Suprapubic skin (tissue), 4 donors: ENCODE measurements around the gene CRACDL. TPM values are rescaled to one million over a fixed set of nuclear protein-coding genes. Genes with fewer than 3 reads are reported as not detected.

Experiments
- DNase-seq, 2 donors: peaks; one replicate each; pipeline ENCODE4 v3.0.0-alpha.2; 2019; ENCODE audit warnings: low spot score in 2 of 2
- H3K27ac ChIP-seq: fragments of 200-600 bp; sonication (generic); one replicate; pipeline ENCODE4 v1.5.1; 2019
- H3K27me3 ChIP-seq: fragments of 200-600 bp; sonication (generic); one replicate; pipeline ENCODE4 v1.5.1; 2019
- H3K36me3 ChIP-seq: fragments of 200-600 bp; sonication (generic); one replicate; pipeline ENCODE4 v1.5.1; 2019
- H3K4me1 ChIP-seq: fragments of 200-600 bp; sonication (generic); one replicate; pipeline ENCODE4 v1.5.1; 2019
- H3K4me3 ChIP-seq: fragments of 200-600 bp; sonication (generic); one replicate; pipeline ENCODE4 v1.5.1; 2019; ENCODE audit warnings: mild to moderate bottlenecking
- H3K9me3 ChIP-seq: fragments of 200-600 bp; sonication (generic); one replicate; pipeline ENCODE4 v1.5.1; 2019
- CTCF ChIP-seq, 2 donors: fragments of 200-600 bp in 1 of 2; fragments of 450-650 bp in 1 of 2; sonication (generic) in 1 of 2; IDR thresholded peaks; one replicate each; pipeline ENCODE4 v1.5.1; 2016 to 2019; ENCODE audit warnings: antibody characterized with exemption in 2 of 2, mild to moderate bottlenecking in 1 of 2, moderate library complexity in 1 of 2
- EP300 ChIP-seq: sonication (generic); formaldehyde crosslinking; IDR thresholded peaks from one replicate; pipeline ENCODE4 v1.6.1; 2017; ENCODE audit warnings: antibody characterized with exemption
- POLR2A ChIP-seq, 2 donors: fragments of 450-650 bp; IDR thresholded peaks; one replicate each; pipeline ENCODE4 v1.6.1; 2017; ENCODE audit warnings: antibody characterized with exemption in 2 of 2, mild to moderate bottlenecking in 2 of 2, moderate library complexity in 2 of 2
- POLR2AphosphoS5 ChIP-seq, 3 donors: sonication (generic); formaldehyde crosslinking; IDR thresholded peaks; one replicate each; pipeline ENCODE4 v1.6.1; 2017; ENCODE audit warnings: antibody characterized with exemption in 3 of 3
- WGBS: methylation state at CpG from one replicate; pipeline ENCODE4 v1.1.5; 2018; 5-methylcytosine and 5-hydroxymethylcytosine counted together
- total RNA-seq, 4 donors: library from RNA; depleted of rRNA; stranded (reverse); fragments of >200 nt; gene quantifications; one replicate each; pipeline ENCODE4 v1.1.0, GENCODE V29; 2016

CRACDL gene
- total RNA-seq, 4 donors from 2014 or later = 5.2 to 13.0 (median 11.3) TPM

- H3K27ac ChIP-seq = no peak overlapping the region
- TF ChIP-seq EP300 = no peak
- no peak for TF ChIP-seq POLR2AphosphoS5 (IDR thresholded peaks at IDR 0.05)
- TF ChIP-seq POLR2A (IDR thresholded peaks at IDR 0.05) = no peak
- no peak for TF ChIP-seq CTCF (IDR thresholded peaks at IDR 0.05)
- no peaks in the 10 kb centered on the region for H3K36me3 ChIP-seq
- 90% methylated on average over 6 of the region's 6 CpGs for WGBS
- H3K4me1 ChIP-seq = peaks cover 17% of the 10 kb centered on the region
- DNase-seq = peak in 1 of 2 donors; percentile 23
- no peak overlapping the region for H3K4me3 ChIP-seq
- no peaks in the 10 kb centered on the region for H3K27me3 ChIP-seq
- H3K9me3 ChIP-seq = peaks cover 8% of the 10 kb centered on the region
Measured at GRCh38 chr2:98778741-98779483, 157.1 kb downstream of the CRACDL start.

GRCh38 chr2:98778151-98778550 is 157.9 kb downstream of the CRACDL start:
- no peak overlapping the region for H3K4me3 ChIP-seq
- H3K9me3 ChIP-seq = peaks cover 8% of the 10 kb centered on the region
- peaks cover 17% of the 10 kb centered on the region for H3K4me1 ChIP-seq
- no peaks in the 10 kb centered on the region for H3K27me3 ChIP-seq
- TF ChIP-seq POLR2A (IDR thresholded peaks at IDR 0.05) (no peak), EP300 (no peak), POLR2AphosphoS5 (IDR thresholded peaks at IDR 0.05) (no peak), CTCF (IDR thresholded peaks at IDR 0.05) (no peak)
- 92% methylated on average over 4 of the region's 4 CpGs for WGBS
- no peak for DNase-seq
- no peak overlapping the region for H3K27ac ChIP-seq
- H3K36me3 ChIP-seq = no peaks in the 10 kb centered on the region

- TF ChIP-seq CTCF (IDR thresholded peaks at IDR 0.05) (no peak), POLR2A (IDR thresholded peaks at IDR 0.05) (no peak), POLR2AphosphoS5 (IDR thresholded peaks at IDR 0.05) (no peak), EP300 (no peak)
- WGBS = 88% methylated on average over 1 of the region's 1 CpG
- H3K27ac ChIP-seq = no peak overlapping the region
- H3K4me3 ChIP-seq = no peak overlapping the region
- DNase-seq = no peak
- H3K36me3 ChIP-seq = no peaks in the 10 kb centered on the region
- peaks cover 8% of the 10 kb centered on the region for H3K9me3 ChIP-seq
- peaks cover 21% of the 10 kb centered on the region for H3K4me1 ChIP-seq
- no peaks in the 10 kb centered on the region for H3K27me3 ChIP-seq
Measured at GRCh38 chr2:98777710-98778109, 158.3 kb downstream of the CRACDL start.

GRCh38 chr2:98777076-98777475 is 158.9 kb downstream of the CRACDL start:
- TF ChIP-seq POLR2A (IDR thresholded peaks at IDR 0.05) (no peak), EP300 (no peak), CTCF (IDR thresholded peaks at IDR 0.05) (no peak), POLR2AphosphoS5 (IDR thresholded peaks at IDR 0.05) (no peak)
- no peaks in the 10 kb centered on the region for H3K27me3 ChIP-seq

GRCh38 chr2:98776136-98776535 is 159.9 kb downstream of the CRACDL start:
- Histone ChIP-seq H3K27me3 (no peaks in the 10 kb centered on the region), H3K27ac (peak overlapping the region; percentile 44), H3K4me1 (peaks cover 31% of the 10 kb centered on the region), H3K36me3 (no peaks in the 10 kb centered on the region), H3K9me3 (no peaks in the 10 kb centered on the region), H3K4me3 (no peak overlapping the region)
- 75% methylated on average over 1 of the region's 1 CpG for WGBS
- no peak for DNase-seq
- TF ChIP-seq EP300 (no peak), CTCF (IDR thresholded peaks at IDR 0.05) (no peak), POLR2A (IDR thresholded peaks at IDR 0.05) (no peak), POLR2AphosphoS5 (IDR thresholded peaks at IDR 0.05) (no peak)

More at GRCh38 chr2:98777076-98777475, 158.9 kb downstream of the CRACDL start:
- 93% methylated on average over 6 of the region's 6 CpGs for WGBS
- Histone ChIP-seq H3K4me3 (no peak overlapping the region), H3K9me3 (peaks cover 3% of the 10 kb centered on the region), H3K4me1 (peaks cover 27% of the 10 kb centered on the region), H3K27ac (no peak overlapping the region), H3K36me3 (no peaks in the 10 kb centered on the region)
- DNase-seq = no peak
